GM06990 (cell line): ENCODE data around the gene FETUB.

Experiments used
- DNase-seq: peaks from one replicate; pipeline ENCODE4 v3.0.0-alpha.2; 2011; ENCODE audit not compliant: insufficient read length; ENCODE audit errors: extremely low read depth
- H3K27me3 ChIP-seq: replicated peaks from 2 replicates; pipeline ENCODE4 v1.6.0; 2011; ENCODE audit warnings: low read length; ENCODE audit not compliant: control insufficient read depth, insufficient read depth
- H3K36me3 ChIP-seq: 2 replicates; pipeline ENCODE4 v1.5.1; 2011; ENCODE audit warnings: low read length; ENCODE audit not compliant: control insufficient read depth, insufficient read depth
- H3K4me3 ChIP-seq: replicated peaks from 2 replicates; pipeline ENCODE4 v1.5.1; 2011; ENCODE audit warnings: low read depth, mild to moderate bottlenecking, control low read depth, low read length
- CTCF ChIP-seq: IDR thresholded peaks from 2 replicates; pipeline ENCODE4 v1.5.1; 2011; ENCODE audit warnings: low read length, control low read depth, mild to moderate bottlenecking, inconsistent platforms; ENCODE audit not compliant: insufficient read depth, poor library complexity, severe bottlenecking

FETUB gene

GRCh38 chr3:186609247-186609868 lies 30.8 kb upstream of the FETUB start:
- H3K4me3 ChIP-seq, result no peak overlapping the region
- DNase-seq, result no peak
- peak; percentile 56 for TF ChIP-seq CTCF
- no peaks in the 10 kb centered on the region for H3K36me3 ChIP-seq
- no peaks in the 10 kb centered on the region; the same call in 1 of the 2 replicates for H3K27me3 ChIP-seq

DNA sequence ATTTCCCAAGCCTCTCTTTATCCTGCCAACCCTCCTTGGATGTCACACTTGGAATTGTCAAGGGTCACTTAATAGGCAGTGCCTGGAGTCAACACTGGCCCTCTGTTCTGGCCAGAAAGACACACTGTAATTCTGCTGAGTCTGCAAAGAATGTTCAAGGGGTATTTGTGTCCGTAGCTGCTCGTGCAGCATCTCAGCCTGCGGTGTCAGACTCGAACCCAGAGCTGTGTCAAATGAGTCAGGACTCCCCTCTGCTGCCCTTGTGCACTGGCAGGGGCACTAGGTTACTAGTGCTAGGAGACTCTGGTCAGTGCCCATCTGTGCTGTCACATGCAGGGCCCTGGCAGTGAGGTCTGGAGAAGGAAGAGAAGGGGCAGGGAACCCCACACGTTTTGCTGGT lies 28.1 kb upstream of the FETUB start:
- Histone ChIP-seq H3K4me3 (no peak overlapping the region), H3K27me3 (no peaks in the 10 kb centered on the region; the same call in 1 of the 2 replicates), H3K36me3 (no peaks in the 10 kb centered on the region)
- no peak for TF ChIP-seq CTCF
- no peak for DNase-seq

DNA sequence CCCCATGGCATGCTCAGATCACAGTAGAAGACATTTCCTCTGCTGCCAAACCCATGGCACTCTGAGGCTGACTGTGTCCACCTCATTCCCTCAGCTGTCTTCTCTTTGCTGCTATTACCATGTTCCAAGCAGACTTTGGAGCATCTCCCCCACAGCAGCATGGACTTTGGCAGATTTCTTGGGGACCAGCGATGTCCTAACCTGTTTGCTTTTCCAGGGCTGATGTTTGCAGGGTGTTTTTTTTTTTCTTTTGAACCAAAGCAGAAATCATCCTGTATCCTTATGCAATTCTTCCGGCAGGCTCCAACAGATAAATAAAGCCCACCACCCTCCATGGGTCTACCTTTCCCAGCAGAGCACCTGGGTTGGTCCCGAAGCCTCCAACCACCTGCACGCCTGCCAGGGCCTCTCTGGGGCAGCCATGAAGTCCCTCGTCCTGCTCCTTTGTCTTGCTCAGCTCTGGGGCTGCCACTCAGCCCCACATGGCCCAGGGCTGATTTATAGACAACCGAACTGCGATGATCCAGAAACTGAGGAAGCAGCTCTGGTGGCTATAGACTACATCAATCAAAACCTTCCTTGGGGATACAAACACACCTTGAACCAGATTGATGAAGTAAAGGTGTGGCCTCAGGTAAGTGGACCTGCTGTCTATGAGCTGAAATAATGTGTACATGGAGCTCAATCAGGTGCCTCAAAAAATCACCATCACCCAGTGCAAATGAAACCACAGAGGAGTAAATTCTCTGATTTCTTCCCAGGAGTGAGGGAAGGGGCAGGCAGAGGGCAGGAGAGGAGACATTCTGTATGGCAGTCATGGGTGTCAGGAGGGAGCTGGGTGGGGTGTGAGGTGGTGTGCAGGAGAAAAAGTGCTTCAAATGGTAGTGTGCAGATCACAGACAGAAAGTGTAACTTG lies 27.2 kb upstream of the FETUB start, which contains the start of gene AHSG:
Gene AHSG (plus strand): TSS at position 340 of the 916 bp plus-strand sequence. CDS start 82 bp downstream, at position 422.
- no peak for DNase-seq
- no peaks in the 10 kb centered on the region for H3K36me3 ChIP-seq
- no peak for TF ChIP-seq CTCF
- H3K27me3 ChIP-seq, result peaks cover 1% of the 10 kb centered on the region
- no peak within 1 kb of the TSS for H3K4me3 ChIP-seq

GRCh38 chr3:186613637-186614265 lies 26.4 kb upstream of the FETUB start:
- Histone ChIP-seq H3K27me3 (peaks cover 3% of the 10 kb centered on the region), H3K36me3 (no peaks in the 10 kb centered on the region), H3K4me3 (no peak overlapping the region)
- no peak for DNase-seq
- no peak for TF ChIP-seq CTCF

DNA sequence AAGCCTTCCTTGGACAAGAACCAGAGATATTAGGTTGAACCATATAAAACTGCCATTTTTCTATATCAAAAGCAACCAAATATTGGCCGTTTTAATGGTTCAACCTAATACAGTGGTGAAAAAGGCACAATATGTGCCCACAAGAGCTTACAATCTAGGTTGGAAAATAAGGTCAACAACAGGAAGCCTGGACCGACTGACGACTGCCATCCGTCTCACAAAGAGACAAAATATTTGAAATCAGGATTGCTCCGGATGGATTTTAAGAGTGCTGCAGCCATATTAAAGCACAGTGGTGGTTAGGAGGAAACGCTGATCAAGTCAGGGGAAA lies 26.0 kb upstream of the FETUB start:
- Histone ChIP-seq H3K27me3 (peaks cover 3% of the 10 kb centered on the region), H3K4me3 (no peak overlapping the region), H3K36me3 (no peaks in the 10 kb centered on the region)
- no peak for DNase-seq
- TF ChIP-seq CTCF, result no peak
